Measurements from ENCODE around the gene C21orf91. TPM values are rescaled to one million over a fixed set of nuclear protein-coding genes. Genes with fewer than 3 reads are reported as not detected.

Gene C21orf91
- total and polyA plus RNA-seq, 2 experiments from 2014 or later = 10.9 to 20.0 TPM

- no peak for TF ChIP-seq EZH2phosphoT487 (IDR thresholded peaks at IDR 0.05; ENCODE audit: unreplicated experiment)
- no peak for TF ChIP-seq CREB1 (CRISPR knock-in tag; IDR thresholded peaks at IDR 0.05; ENCODE audit: low read depth)
- no peak for TF ChIP-seq ETS1 (IDR thresholded peaks at IDR 0.05)
- Mint-ChIP-seq H3K4me1 (no peaks in the 10 kb centered on the region), H3K36me3 (ENCODE audit: low read depth) (no peaks in the 10 kb centered on the region), H3K27me3 (ENCODE audit: insufficient read depth, low read depth, poor library complexity) (peaks cover 4% of the 10 kb centered on the region), H3K4me3 (no peak overlapping the region), H3K9me3 (no peaks in the 10 kb centered on the region), H3K27ac (no peak overlapping the region)
- Histone ChIP-seq H3K9me2 (ENCODE audit: insufficient read depth) (peaks cover 4% of the 10 kb centered on the region; the same call in 1 of the 2 replicates), H3K79me2 (replicated peaks; ENCODE audit: insufficient read depth) (no peaks in the 10 kb centered on the region), H3K4me3 (no peak overlapping the region), H3K27me3 (ENCODE audit: insufficient read depth) (no peaks in the 10 kb centered on the region), H3K36me3 (ENCODE audit: insufficient read depth) (no peaks in the 10 kb centered on the region), H3F3A (replicated peaks; ENCODE audit: low read depth) (no peaks in the 10 kb centered on the region), H3K4me1 (ENCODE audit: insufficient read depth) (no peaks in the 10 kb centered on the region), H2AFZ (no peak overlapping the region), H4K20me1 (replicated peaks; ENCODE audit: insufficient read depth) (no peaks in the 10 kb centered on the region), H3K4me2 (no peak overlapping the region), H3K27ac (ENCODE audit: low read depth) (no peak overlapping the region)
- no peak for ATAC-seq
- DNase-seq (ENCODE audit: low spot score) = no peak
Measured at GRCh38 chr21:17853393-17854275, 34.5 kb upstream of the C21orf91 start.

- ATAC-seq (no peak), DNase-seq (ENCODE audit: low spot score) (no peak)
- no peaks in the 10 kb centered on the region for H3K4me1 Mint-ChIP-seq
- Histone ChIP-seq H3K27me3 (ENCODE audit: insufficient read depth) (no peaks in the 10 kb centered on the region), H3F3A (replicated peaks; ENCODE audit: low read depth) (no peaks in the 10 kb centered on the region), H3K27ac (ENCODE audit: low read depth) (no peak overlapping the region), H3K9me2 (ENCODE audit: insufficient read depth) (no peaks in the 10 kb centered on the region), H2AFZ (peak overlapping the region; percentile 38; the same call in 1 of the 2 replicates), H3K4me3 (no peak overlapping the region), H3K79me2 (replicated peaks; ENCODE audit: insufficient read depth) (no peaks in the 10 kb centered on the region), H3K36me3 (ENCODE audit: insufficient read depth) (no peaks in the 10 kb centered on the region), H3K4me2 (no peak overlapping the region), H4K20me1 (replicated peaks; ENCODE audit: insufficient read depth) (no peaks in the 10 kb centered on the region), H3K4me1 (ENCODE audit: insufficient read depth) (no peaks in the 10 kb centered on the region)
- H3K36me3 Mint-ChIP-seq (ENCODE audit: low read depth) = no peaks in the 10 kb centered on the region
- H3K27ac Mint-ChIP-seq = no peak overlapping the region
- H3K4me3 Mint-ChIP-seq = no peak overlapping the region
- TF ChIP-seq ZNF462 (CRISPR knock-in tag; IDR thresholded peaks at IDR 0.05) (no peak), REST (IDR thresholded peaks at IDR 0.05; ENCODE audit: unreplicated experiment) (no peak)
- no peaks in the 10 kb centered on the region for H3K27me3 Mint-ChIP-seq (ENCODE audit: insufficient read depth, low read depth, poor library complexity)
- no peaks in the 10 kb centered on the region for H3K9me3 Mint-ChIP-seq
Measured at GRCh38 chr21:17848228-17848627, 29.1 kb upstream of the C21orf91 start.

Measured in GM23338 (cell line).